Colonic mucosa (tissue), 4 donors: ENCODE results near the gene CNTFR. TPM values are rescaled to one million over a fixed set of nuclear protein-coding genes. Genes with fewer than 3 reads are reported as not detected.

Source experiments
- DNase-seq: peaks from one replicate; pipeline ENCODE4 v3.0.0-alpha.2; 2020
- H3K27ac ChIP-seq: fragments of 200-600 bp; one replicate; pipeline ENCODE4 v1.8.0; 2021
- H3K27me3 ChIP-seq: fragments of 200-600 bp; one replicate; pipeline ENCODE4 v1.8.0; 2021
- H3K36me3 ChIP-seq: fragments of 200-600 bp; one replicate; pipeline ENCODE4 v1.8.0; 2021
- H3K4me1 ChIP-seq: fragments of 200-600 bp; one replicate; pipeline ENCODE4 v1.8.0; 2021; ENCODE audit warnings: mild to moderate bottlenecking
- H3K4me3 ChIP-seq: fragments of 200-600 bp; one replicate; pipeline ENCODE4 v1.8.0; 2021
- H3K9ac ChIP-seq, 2 donors: one replicate each; pipeline ENCODE4 v1.7.0; 2013; ENCODE audit warnings: control low read depth in 2 of 2, low read depth in 2 of 2, low read length in 2 of 2
- H3K9me3 ChIP-seq: fragments of 200-600 bp; one replicate; pipeline ENCODE4 v1.8.0; 2021
- CTCF ChIP-seq: fragments of 200-600 bp; IDR thresholded peaks from one replicate; pipeline ENCODE4 v1.8.0; 2022; ENCODE audit warnings: antibody characterized with exemption, mild to moderate bottlenecking
- intact Hi-C: fragments of 100-400 bp; cut with DNase I; formaldehyde crosslinking; loops from one replicate; pipeline ENCODE4 v1.14.1; 2022
- total RNA-seq, 2 donors: library from RNA; stranded (reverse); fragmentation: NEBNext Ultra II Directional in 1 of 2; extraction: Animal tissue kit (Norgen Biotek cat#: 25700) in 1 of 2; gene quantifications; one replicate each; pipeline ENCODE4 v1.2.1, GENCODE V29; 2021
- donor health status: healthy.
- donor health status: DM: no; HTN: no; CAD: no.
- donor health status: DM: no; HTN: no; CAD: no.

Gene CNTFR
- total RNA-seq, 2 donors from 2014 or later = 1.8 to 1.9 TPM

- Histone ChIP-seq H3K36me3 (no peaks in the 10 kb centered on the region), H3K9ac (no peak overlapping the region), H3K4me1 (no peaks in the 10 kb centered on the region), H3K4me3 (no peak overlapping the region), H3K9me3 (no peaks in the 10 kb centered on the region), H3K27ac (no peak overlapping the region), H3K27me3 (no peaks in the 10 kb centered on the region)
- TF ChIP-seq CTCF = no peak
- no peak for DNase-seq
- intact Hi-C loops = no loop called here
Observed at GRCh38 chr9:34606190-34606589, 16.7 kb upstream of the CNTFR start.

GRCh38 chr9:34603610-34604231 lies 14.2 kb upstream of the CNTFR start:
- intact Hi-C loops = no loop called here

GRCh38 chr9:34601937-34602573 lies 12.5 kb upstream of the CNTFR start:
- no peak for TF ChIP-seq CTCF
- Histone ChIP-seq H3K4me3 (no peak overlapping the region), H3K9ac (no peak overlapping the region), H3K27me3 (no peaks in the 10 kb centered on the region), H3K36me3 (no peaks in the 10 kb centered on the region), H3K27ac (no peak overlapping the region), H3K4me1 (no peaks in the 10 kb centered on the region), H3K9me3 (no peaks in the 10 kb centered on the region)
- intact Hi-C loops = no loop called here
- DNase-seq = no peak

More at GRCh38 chr9:34603610-34604231, 14.2 kb upstream of the CNTFR start:
- peak; percentile 91 for TF ChIP-seq CTCF
- peak; percentile 85 for DNase-seq
- Histone ChIP-seq H3K4me3 (no peak overlapping the region), H3K4me1 (no peaks in the 10 kb centered on the region), H3K27ac (no peak overlapping the region), H3K27me3 (no peaks in the 10 kb centered on the region), H3K36me3 (no peaks in the 10 kb centered on the region), H3K9me3 (no peaks in the 10 kb centered on the region), H3K9ac (no peak overlapping the region)

- H3K4me1 ChIP-seq = no peaks in the 10 kb centered on the region
- H3K9me3 ChIP-seq = no peaks in the 10 kb centered on the region
- intact Hi-C loops = no loop called here
- H3K9ac ChIP-seq = no peak overlapping the region
- no peak for DNase-seq
- H3K27me3 ChIP-seq = no peaks in the 10 kb centered on the region
- no peak overlapping the region for H3K27ac ChIP-seq
- no peak for TF ChIP-seq CTCF
- no peaks in the 10 kb centered on the region for H3K36me3 ChIP-seq
- no peak overlapping the region for H3K4me3 ChIP-seq
Observed at GRCh38 chr9:34600908-34601307, 11.4 kb upstream of the CNTFR start.

- H3K9me3 ChIP-seq = no peaks in the 10 kb centered on the region
- intact Hi-C loops = no loop called here
Observed at GRCh38 chr9:34599546-34599945, 10.0 kb upstream of the CNTFR start.

More at GRCh38 chr9:34599546-34599945, 10.0 kb upstream of the CNTFR start:
- TF ChIP-seq CTCF = no peak
- Histone ChIP-seq H3K36me3 (no peaks in the 10 kb centered on the region), H3K27me3 (no peaks in the 10 kb centered on the region), H3K4me1 (no peaks in the 10 kb centered on the region), H3K27ac (no peak overlapping the region), H3K9ac (no peak overlapping the region), H3K4me3 (no peak overlapping the region)
- no peak for DNase-seq
